Stimulated activated CD4-positive, alpha-beta T cell treated with anti-CD3 and anti-CD28 coated beads, Interleukin-2, amount 100 ng/mL, for 4 hours (primary cell): ENCODE measurements around the gene GFPT2.

Experiments used
- DNase-seq: peaks from one replicate; pipeline ENCODE4 v3.0.0-alpha.2; 2020; ENCODE audit warnings: low read depth

Gene GFPT2

GRCh38 chr5:180282281-180282680, 70.9 kb downstream of the GFPT2 start:
- DNase-seq, result no peak

- no peak for DNase-seq
These were observed 71.4 kb downstream of the GFPT2 start for GRCh38 chr5:180281706-180282105.

GRCh38 chr5:180274695-180275094, 78.4 kb downstream of the GFPT2 start:
- DNase-seq, result no peak

GRCh38 chr5:180271221-180271620, 81.9 kb downstream of the GFPT2 start:
- DNase-seq, result no peak

GRCh38 chr5:180259260-180259611, 93.9 kb downstream of the GFPT2 start:
- DNase-seq, result no peak

- DNase-seq, result no peak
These were observed 99.9 kb downstream of the GFPT2 start for GRCh38 chr5:180253036-180253824.

GRCh38 chr5:180251887-180252286, 101.2 kb downstream of the GFPT2 start:
- no peak for DNase-seq

- no peak for DNase-seq
These were observed 102.0 kb downstream of the GFPT2 start for GRCh38 chr5:180251141-180251540.
